GM12878 (cell line): ENCODE results near the gene ASTN1. TPM values are rescaled to one million over a fixed set of nuclear protein-coding genes. Genes with fewer than 3 reads are reported as not detected.

Experiments
- ATAC-seq: fragments of 200-7000 bp; cut with Tn5 transposase; 3 replicates; pipeline ENCODE4 v1.9.1; 2020; ENCODE audit warnings: mild to moderate bottlenecking, moderate library complexity
- BruUV-seq: library from RNA; stranded (reverse); fragments of 400-500 nt; replicated peaks from 2 replicates; lab custom pipeline; 2021; lab: Mats Ljungman, UMichigan
- CTCF ChIA-PET: fragments of 300-600 bp; sonication (Branson Sonifier 250); formaldehyde crosslinking; extraction: SDS; loops from one replicate; lab custom pipeline; 2021; ENCODE audit warnings: inconsistent platforms; lab: Yijun Ruan, JAX
- POLR2A ChIA-PET: fragments of 350-600 bp; formaldehyde crosslinking; extraction: SDS; loops from one replicate; lab custom pipeline; 2021; ENCODE audit warnings: inconsistent platforms; lab: Charles Lee
- RAD21 ChIA-PET: fragments of 300-600 bp; sonication (Branson Sonifier 250); formaldehyde crosslinking; loops from one replicate; lab custom pipeline; 2023; ENCODE audit warnings: antibody characterized with exemption; ENCODE audit not compliant: unreplicated experiment; lab: Charles Lee
- SMC1A ChIA-PET: fragments of 300-600 bp; sonication (Branson Sonifier 250); formaldehyde crosslinking; loops from one replicate; lab custom pipeline; 2023; ENCODE audit not compliant: unreplicated experiment, uncharacterized antibody; lab: Charles Lee
- DNase-seq: peaks from one replicate; pipeline ENCODE4 v3.0.0-alpha.2; 2011; ENCODE audit warnings: low read depth, low spot score
- FAIRE-seq: peaks from 3 replicates; lab custom pipeline; 2011; peaks lifted over from hg19 to GRCh38; lab: Jason Lieb, UNC
- H2AFZ ChIP-seq: 2 replicates; pipeline ENCODE4 v1.6.0; 2011; ENCODE audit warnings: low read depth, low read length, control low read depth; ENCODE audit not compliant: control insufficient read depth
- H3K27ac ChIP-seq: 2 replicates; pipeline ENCODE4 v1.5.1; 2011; ENCODE audit warnings: control low read depth; ENCODE audit not compliant: control insufficient read depth, insufficient read depth
- H3K27me3 ChIP-seq, 2 experiments: replicated peaks in 1 of 2; 2 replicates each; pipeline versions ENCODE4 v1.6.0 to v1.6.1; 2011; ENCODE audit warnings: low read length in 1 of 2; ENCODE audit not compliant: control insufficient read depth in 2 of 2, insufficient read depth in 2 of 2
- H3K36me3 ChIP-seq, 2 experiments: 2 replicates each; pipeline ENCODE4 v1.5.1; 2011; ENCODE audit warnings: low read length in 1 of 2; ENCODE audit not compliant: control insufficient read depth in 2 of 2, insufficient read depth in 2 of 2
- H3K4me1 ChIP-seq: 2 replicates; pipeline ENCODE4 v1.6.1; 2011; ENCODE audit warnings: mild to moderate bottlenecking, low read length, moderate library complexity, mixed read lengths; ENCODE audit not compliant: control insufficient read depth, insufficient read depth
- H3K4me2 ChIP-seq: 2 replicates; pipeline ENCODE4 v1.6.0; 2011; ENCODE audit warnings: control low read depth; ENCODE audit not compliant: control insufficient read depth, insufficient read depth
- H3K4me3 ChIP-seq: fragments of 200-600 bp; sonication (generic); 2 replicates; pipeline ENCODE4 v1.5.1; 2016
- H3K79me2 ChIP-seq: 2 replicates; pipeline ENCODE4 v1.6.0; 2011; ENCODE audit warnings: low read length; ENCODE audit not compliant: control insufficient read depth, insufficient read depth
- H3K9ac ChIP-seq: 2 replicates; pipeline ENCODE4 v1.8.0; 2011; ENCODE audit warnings: low read length, control low read depth, mixed read lengths; ENCODE audit not compliant: control insufficient read depth, insufficient read depth
- H3K9me3 ChIP-seq: replicated peaks from 3 replicates; pipeline ENCODE4 v1.5.1; 2011; ENCODE audit warnings: mild to moderate bottlenecking, low read length; ENCODE audit not compliant: control insufficient read depth, insufficient read depth
- H4K20me1 ChIP-seq: 2 replicates; pipeline ENCODE4 v1.6.0; 2011; ENCODE audit not compliant: control insufficient read depth, insufficient read depth
- CBX5 ChIP-seq: sonication (generic); IDR thresholded peaks from 2 replicates; pipeline ENCODE4 v1.6.1; 2016; ENCODE audit warnings: low read depth, moderate library complexity, mild to moderate bottlenecking, inconsistent platforms
- ELK1 ChIP-seq: IDR thresholded peaks from 2 replicates; pipeline ENCODE4 v1.6.1; 2012; ENCODE audit warnings: low read depth, low read length, improper control_type of control experiment
- POLR2A ChIP-seq: IDR thresholded peaks from 2 replicates; pipeline ENCODE4 v1.6.1; 2011; ENCODE audit warnings: low read depth, mild to moderate bottlenecking, low read length
- SIN3A ChIP-seq: IDR thresholded peaks from 2 replicates; pipeline ENCODE4 v1.6.1; 2012; ENCODE audit warnings: low read depth, low read length, improper control_type of control experiment
- ZNF592 ChIP-seq: fragments of 450-650 bp; IDR thresholded peaks from 2 replicates; pipeline ENCODE4 v1.6.1; 2017; ENCODE audit warnings: mild to moderate bottlenecking, moderate library complexity
- WGBS: methylation state at CpG from one replicate; pipeline ENCODE4 v1.1.6; 2016; ENCODE audit warnings: low lambda C conversion rate; ENCODE audit not compliant: insufficient replicate concordance, insufficient coverage; ENCODE audit errors: missing lambda C conversion rate; 5-methylcytosine and 5-hydroxymethylcytosine counted together
- in situ Hi-C: fragments of 300-500 bp; cut with MboI; formaldehyde crosslinking; loops from 9 replicates; pipeline ENCODE4 v1.14.3; 2018; ENCODE audit warnings: mixed read lengths
- intact Hi-C: fragments of 100-400 bp; cut with micrococcal nuclease; formaldehyde crosslinking; loops from one replicate; pipeline ENCODE4 v1.14.2; 2022; ENCODE audit not compliant: unreplicated experiment
- polyA plus RNA-seq, 11 experiments: library from polyadenylated mRNA; depleted of rRNA in 4 of 11; unstranded in 6 of 11; stranded (reverse) in 5 of 11; fragments of >200 nt; fragmentation: Nextera tagmentation in 4 of 11; fragmentation: Illumina TruSeq in 1 of 11; extraction: Ambion mirVana in 4 of 11; extraction: Trizol in 1 of 11; gene quantifications; 1 replicate in 1 of 11; 2 replicates in 10 of 11; pipeline versions ENCODE4 v1.2.1 to v1.2.3, GENCODE V29; 2011 to 2016; ENCODE audit warnings: inconsistent platforms in 2 of 11, missing spikeins in 2 of 11, low read depth in 1 of 11
- total RNA-seq, 4 experiments: library from RNA; depleted of rRNA in 3 of 4; stranded (reverse); fragments of >200 nt in 3 of 4; fragmentation: Illumina TruSeq in 1 of 4; extraction: Trizol in 1 of 4; gene quantifications; 2 replicates each; pipeline versions ENCODE4 v1.2.1 to v1.2.3, GENCODE V29; 2013 to 2021
- TF ChIP-seq, protein P1 (sequence below): fragments of 450-650 bp; IDR thresholded peaks from 2 replicates; pipeline ENCODE4 v1.6.1; 2017; ENCODE audit warnings: mild to moderate bottlenecking, low read depth, inconsistent platforms; ENCODE audit not compliant: poor library complexity, severe bottlenecking
- TF ChIP-seq, protein P2 (sequence below): IDR thresholded peaks from 2 replicates; pipeline ENCODE4 v1.6.1; 2012; ENCODE audit warnings: low read length, inconsistent platforms

Gene ASTN1
- total and polyA plus RNA-seq, 10 of the 15 experiments (the other 5 are each of a cell fraction or from before 2014, with no cell fraction given) = 0.04 TPM; not detected in 9

DNA sequence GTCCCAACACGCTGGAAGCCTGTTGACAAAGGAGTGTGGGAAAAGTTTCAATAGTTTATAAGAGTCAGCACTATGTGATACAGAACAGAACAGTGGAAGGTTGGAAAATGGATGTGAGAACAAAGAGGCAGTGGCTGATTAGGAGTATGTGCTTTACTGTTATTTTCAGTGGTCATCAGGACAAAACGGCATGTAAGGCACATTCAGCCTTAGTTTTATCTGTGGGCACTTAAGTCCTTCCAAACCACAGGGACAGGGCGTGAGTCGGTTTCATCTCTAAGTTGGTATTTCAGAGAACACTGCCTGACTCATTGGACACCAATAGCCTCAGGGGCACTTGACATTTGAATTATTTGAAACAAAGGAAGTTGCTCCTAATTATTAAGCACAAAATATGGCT, 306.9 kb downstream of the ASTN1 start:
- ATAC-seq (no peak), FAIRE-seq (no peak), DNase-seq (no peak)
- no peak overlapping the region for H3K4me3 ChIP-seq
- ChIA-PET RAD21 (no interaction called here), SMC1A (no interaction called here), POLR2A (no interaction called here), CTCF (no interaction called here)
- BruUV-seq = no TSS peak
- no peaks in the 10 kb centered on the region for H3K9me3 ChIP-seq
- H3K4me2 ChIP-seq = no peak overlapping the region
- H3K79me2 ChIP-seq = no peaks in the 10 kb centered on the region
- H2AFZ ChIP-seq = no peak overlapping the region
- TF ChIP-seq ELK1 = no peak
- no peak for TF ChIP-seq CBX5
- TF ChIP-seq SIN3A = no peak
- no peak for TF ChIP-seq POLR2A
- TF ChIP-seq ZNF592 = no peak
- TF ChIP-seq, protein P1, sequence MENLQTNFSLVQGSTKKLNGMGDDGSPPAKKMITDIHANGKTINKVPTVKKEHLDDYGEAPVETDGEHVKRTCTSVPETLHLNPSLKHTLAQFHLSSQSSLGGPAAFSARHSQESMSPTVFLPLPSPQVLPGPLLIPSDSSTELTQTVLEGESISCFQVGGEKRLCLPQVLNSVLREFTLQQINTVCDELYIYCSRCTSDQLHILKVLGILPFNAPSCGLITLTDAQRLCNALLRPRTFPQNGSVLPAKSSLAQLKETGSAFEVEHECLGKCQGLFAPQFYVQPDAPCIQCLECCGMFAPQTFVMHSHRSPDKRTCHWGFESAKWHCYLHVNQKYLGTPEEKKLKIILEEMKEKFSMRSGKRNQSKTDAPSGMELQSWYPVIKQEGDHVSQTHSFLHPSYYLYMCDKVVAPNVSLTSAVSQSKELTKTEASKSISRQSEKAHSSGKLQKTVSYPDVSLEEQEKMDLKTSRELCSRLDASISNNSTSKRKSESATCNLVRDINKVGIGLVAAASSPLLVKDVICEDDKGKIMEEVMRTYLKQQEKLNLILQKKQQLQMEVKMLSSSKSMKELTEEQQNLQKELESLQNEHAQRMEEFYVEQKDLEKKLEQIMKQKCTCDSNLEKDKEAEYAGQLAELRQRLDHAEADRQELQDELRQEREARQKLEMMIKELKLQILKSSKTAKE = no peak
- TF ChIP-seq, protein P2, sequence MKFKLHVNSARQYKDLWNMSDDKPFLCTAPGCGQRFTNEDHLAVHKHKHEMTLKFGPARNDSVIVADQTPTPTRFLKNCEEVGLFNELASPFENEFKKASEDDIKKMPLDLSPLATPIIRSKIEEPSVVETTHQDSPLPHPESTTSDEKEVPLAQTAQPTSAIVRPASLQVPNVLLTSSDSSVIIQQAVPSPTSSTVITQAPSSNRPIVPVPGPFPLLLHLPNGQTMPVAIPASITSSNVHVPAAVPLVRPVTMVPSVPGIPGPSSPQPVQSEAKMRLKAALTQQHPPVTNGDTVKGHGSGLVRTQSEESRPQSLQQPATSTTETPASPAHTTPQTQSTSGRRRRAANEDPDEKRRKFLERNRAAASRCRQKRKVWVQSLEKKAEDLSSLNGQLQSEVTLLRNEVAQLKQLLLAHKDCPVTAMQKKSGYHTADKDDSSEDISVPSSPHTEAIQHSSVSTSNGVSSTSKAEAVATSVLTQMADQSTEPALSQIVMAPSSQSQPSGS = no peak
- in situ Hi-C loops = no loop called here
- H3K27ac ChIP-seq = no peak overlapping the region
- intact Hi-C loops = no loop called here
- H3K27me3 ChIP-seq = peaks cover 0 to 1% of the 10 kb centered on the region in 2 experiments; a peak in 1 of 4 replicates
- H3K9ac ChIP-seq = no peak overlapping the region
- no peaks in the 10 kb centered on the region for H3K36me3 ChIP-seq
- no peaks in the 10 kb centered on the region for H3K4me1 ChIP-seq
- no peaks in the 10 kb centered on the region for H4K20me1 ChIP-seq
- WGBS = 45% methylated on average over 4 of the region's 4 CpGs
